Adrenal gland (tissue), 5 donors: ENCODE data around the gene GGA1.
A peak's percentile ranks its signal among the peaks of the same experiment; 100 is the strongest.

ENCODE experiments used
- POLR2A ChIP-seq, 2 donors: fragments of 450-650 bp; IDR thresholded peaks; one replicate each; pipeline ENCODE4 v1.6.1; 2017; ENCODE audit warnings: antibody characterized with exemption in 2 of 2, mild to moderate bottlenecking in 2 of 2, moderate library complexity in 1 of 2
- TF ChIP-seq, protein P1 (sequence below), 6 experiments: fragments of 450-650 bp in 4 of 6; fragments of 200-600 bp in 2 of 6; sonication (generic) in 1 of 6; IDR thresholded peaks; 1 replicate in 5 of 6; 2 replicates in 1 of 6; pipeline versions ENCODE4 v1.5.1 to v1.8.0; 2016 to 2021; ENCODE audit warnings: antibody characterized with exemption in 6 of 6, mild to moderate bottlenecking in 2 of 6, moderate library complexity in 1 of 6
- donor health status: DM: no; HTN: no; CAD: no.

DNA sequence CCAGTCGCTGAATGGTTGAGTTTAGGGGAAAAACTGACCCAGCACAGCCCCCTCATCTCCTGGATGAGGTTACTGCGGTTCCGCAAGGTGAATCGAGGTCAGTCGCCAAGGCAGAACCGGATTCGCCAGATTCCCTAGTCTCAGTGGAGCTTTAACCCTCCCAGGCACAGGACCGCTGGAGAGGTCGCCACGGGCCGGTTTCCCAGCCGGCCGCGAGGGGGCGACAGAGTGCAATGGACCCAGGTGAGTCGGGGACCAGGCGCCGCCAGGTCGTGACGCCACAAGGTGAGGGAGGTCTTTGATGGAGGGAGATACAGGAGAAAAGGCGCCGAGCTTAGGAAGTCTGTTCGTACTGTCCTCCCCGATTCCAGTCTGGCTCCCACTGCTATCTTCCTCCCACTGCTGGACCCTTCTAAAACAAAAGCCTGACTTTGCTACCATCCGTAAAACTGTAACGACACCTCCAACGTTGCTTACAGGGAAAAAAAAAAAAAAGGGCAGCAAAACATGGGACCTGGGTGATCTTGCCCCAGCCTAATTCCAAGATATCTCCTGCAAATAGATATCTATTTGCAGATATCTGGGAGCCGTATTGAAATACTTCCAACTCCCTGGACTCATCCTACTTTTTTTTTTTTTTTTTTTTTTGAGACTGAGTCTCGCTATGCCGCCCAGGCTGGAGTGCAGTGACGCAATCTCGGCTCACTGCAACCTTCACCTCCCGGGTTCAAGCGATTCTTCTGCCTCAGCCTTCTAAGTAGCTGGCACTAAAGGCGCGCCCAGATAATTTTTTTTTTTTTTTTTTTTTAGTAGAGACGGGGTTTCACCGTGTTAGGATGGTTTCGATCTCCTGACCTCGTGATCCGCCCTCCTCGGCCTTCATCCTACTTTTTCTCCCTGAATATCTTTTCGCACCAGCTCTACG lies 1.4 kb upstream of the GGA1 start:
- no peak for TF ChIP-seq POLR2A (IDR thresholded peaks at IDR 0.05)
- TF ChIP-seq, protein P1, sequence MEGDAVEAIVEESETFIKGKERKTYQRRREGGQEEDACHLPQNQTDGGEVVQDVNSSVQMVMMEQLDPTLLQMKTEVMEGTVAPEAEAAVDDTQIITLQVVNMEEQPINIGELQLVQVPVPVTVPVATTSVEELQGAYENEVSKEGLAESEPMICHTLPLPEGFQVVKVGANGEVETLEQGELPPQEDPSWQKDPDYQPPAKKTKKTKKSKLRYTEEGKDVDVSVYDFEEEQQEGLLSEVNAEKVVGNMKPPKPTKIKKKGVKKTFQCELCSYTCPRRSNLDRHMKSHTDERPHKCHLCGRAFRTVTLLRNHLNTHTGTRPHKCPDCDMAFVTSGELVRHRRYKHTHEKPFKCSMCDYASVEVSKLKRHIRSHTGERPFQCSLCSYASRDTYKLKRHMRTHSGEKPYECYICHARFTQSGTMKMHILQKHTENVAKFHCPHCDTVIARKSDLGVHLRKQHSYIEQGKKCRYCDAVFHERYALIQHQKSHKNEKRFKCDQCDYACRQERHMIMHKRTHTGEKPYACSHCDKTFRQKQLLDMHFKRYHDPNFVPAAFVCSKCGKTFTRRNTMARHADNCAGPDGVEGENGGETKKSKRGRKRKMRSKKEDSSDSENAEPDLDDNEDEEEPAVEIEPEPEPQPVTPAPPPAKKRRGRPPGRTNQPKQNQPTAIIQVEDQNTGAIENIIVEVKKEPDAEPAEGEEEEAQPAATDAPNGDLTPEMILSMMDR (IDR thresholded peaks at IDR 0.05), result peak; percentile 90 to 96 (median 94)
